Cerebellar nuclear complex (tissue), 1 donor: ENCODE measurements around the gene WWOX.
"Not testable (repeated sequence)": the region's sequence is repeated elsewhere in the genome, so short reads cannot be mapped to it uniquely, and the experiment has no call there.

ENCODE experiments used
- DNase-seq, 2 experiments: peaks; one replicate each; lab custom pipeline; 2025; lab: John Stamatoyannopoulos, UW

Gene WWOX

GRCh38 chr16:79213214-79213613, 1113.8 kb downstream of the WWOX start:
- no peak for DNase-seq

GRCh38 chr16:79215289-79215688, 1115.8 kb downstream of the WWOX start:
- DNase-seq, result no peak

- no peak for DNase-seq
Measured at GRCh38 chr16:79217375-79218011, 1118.0 kb downstream of the WWOX start.

GRCh38 chr16:79218351-79218750, 1118.9 kb downstream of the WWOX start:
- DNase-seq, result no peak

GRCh38 chr16:79225994-79226393, 1126.5 kb downstream of the WWOX start:
- DNase-seq, result not testable (repeated sequence)

- no peak for DNase-seq
Measured at GRCh38 chr16:79229361-79229760, 1129.9 kb downstream of the WWOX start.

GRCh38 chr16:79245700-79246099, 1146.2 kb downstream of the WWOX start:
- not testable (repeated sequence) for DNase-seq

GRCh38 chr16:79247386-79247785, 1147.9 kb downstream of the WWOX start:
- DNase-seq, result no peak

GRCh38 chr16:79248351-79248750, 1148.9 kb downstream of the WWOX start:
- no peak for DNase-seq

- no peak for DNase-seq
Measured at GRCh38 chr16:79250502-79251098, 1151.1 kb downstream of the WWOX start.

- no peak for DNase-seq
Measured at GRCh38 chr16:79253100-79253631, 1153.7 kb downstream of the WWOX start.

GRCh38 chr16:79257953-79258490, 1158.6 kb downstream of the WWOX start:
- no peak for DNase-seq

- not testable (repeated sequence) for DNase-seq
Measured at GRCh38 chr16:79260890-79261289, 1161.4 kb downstream of the WWOX start.

- no peak for DNase-seq
Measured at GRCh38 chr16:79261481-79261940, 1162.1 kb downstream of the WWOX start.

- DNase-seq, result no peak
Measured at GRCh38 chr16:79261944-79262552, 1162.6 kb downstream of the WWOX start.
